Tibial nerve (tissue), 3 donors: ENCODE data around the gene HEATR3.

Experiments
- CTCF ChIP-seq, 5 experiments: fragments of 200-600 bp in 3 of 5; fragments of 450-650 bp in 2 of 5; sonication (generic) in 3 of 5; IDR thresholded peaks; one replicate each; pipeline ENCODE4 v1.5.1; 2016 to 2019; ENCODE audit warnings: antibody characterized with exemption in 5 of 5, mild to moderate bottlenecking in 3 of 5, moderate library complexity in 2 of 5
- POLR2A ChIP-seq, 2 donors: fragments of 450-650 bp; IDR thresholded peaks; one replicate each; pipeline ENCODE4 v1.6.1; 2017; ENCODE audit warnings: antibody characterized with exemption in 2 of 2, mild to moderate bottlenecking in 2 of 2, moderate library complexity in 2 of 2

GRCh38 chr16:50153596-50154419, 88.0 kb downstream of the HEATR3 start:
- TF ChIP-seq CTCF (IDR thresholded peaks at IDR 0.05) (no peak), POLR2A (IDR thresholded peaks at IDR 0.05) (no peak)
